ENCODE measurements around the gene FOSL2.

The FOSL2 gene

GRCh38 chr2:28395334-28396061 is 2.8 kb downstream of the FOSL2 start:
- DNase-seq (ENCODE audit: low read depth): peak; percentile 78

- DNase-seq (ENCODE audit: low read depth): no peak
Observed at GRCh38 chr2:28397043-28397381, 4.4 kb downstream of the FOSL2 start.

DNA sequence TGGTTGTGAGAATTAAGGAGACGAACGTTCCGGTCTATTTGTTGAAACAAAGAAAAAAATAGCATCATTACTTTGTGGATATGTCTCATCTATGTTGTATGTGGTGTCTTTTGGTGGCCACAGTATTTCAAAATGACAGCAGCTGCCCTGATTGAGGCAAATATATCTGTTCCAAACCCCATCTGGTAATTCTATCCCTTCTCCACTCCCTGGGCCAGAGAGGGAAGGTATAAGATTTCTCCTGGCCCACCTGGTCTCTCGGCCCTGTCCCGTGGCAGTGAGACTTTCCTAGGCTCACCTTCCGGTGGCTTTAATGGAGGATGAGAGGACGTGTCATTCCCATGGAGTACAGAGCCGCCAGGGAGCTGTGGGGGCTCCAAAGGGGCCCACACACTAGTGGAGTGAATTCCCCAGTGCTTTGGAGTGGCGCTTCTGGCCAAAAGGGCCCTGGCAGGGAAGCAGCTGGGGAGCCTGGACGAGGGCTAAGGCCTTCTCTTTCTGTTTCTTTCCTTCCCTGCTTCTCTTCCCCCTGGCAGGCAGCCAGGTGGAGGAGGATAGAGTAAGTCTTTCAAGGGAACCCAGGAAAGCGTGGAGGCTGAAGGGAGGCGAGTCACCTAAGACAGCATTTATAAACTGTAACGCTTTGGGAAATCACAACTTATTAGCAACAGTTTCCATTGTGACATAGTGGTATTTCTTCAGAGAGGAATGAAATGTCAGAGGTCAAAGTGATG is 5.6 kb downstream of the FOSL2 start:
- DNase-seq (ENCODE audit: low read depth): peak; percentile 76

DNA sequence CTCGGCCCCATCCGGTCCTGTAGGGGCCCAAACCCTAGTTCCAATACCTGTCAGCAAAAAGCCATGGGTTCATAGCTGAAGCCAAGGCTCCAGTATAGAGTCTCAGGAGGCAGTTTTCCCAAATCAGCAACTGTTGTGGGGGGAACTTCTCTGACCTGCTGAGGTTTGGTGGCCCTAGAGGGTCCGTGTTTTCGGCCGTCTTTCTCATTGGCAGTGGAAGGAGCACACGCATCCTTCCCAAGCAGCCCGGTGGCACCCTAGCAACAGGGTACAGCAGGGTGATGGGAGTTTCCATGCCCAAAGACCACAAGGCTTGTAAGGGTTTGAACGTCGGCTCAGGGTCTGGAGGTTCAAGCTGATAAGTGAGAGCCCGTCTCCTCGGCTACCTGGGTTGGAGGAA is 6.6 kb downstream of the FOSL2 start:
- DNase-seq (ENCODE audit: low read depth): no peak

- DNase-seq (ENCODE audit: low read depth): peak; percentile 53
Observed at GRCh38 chr2:28399956-28400355, 7.3 kb downstream of the FOSL2 start.

DNA sequence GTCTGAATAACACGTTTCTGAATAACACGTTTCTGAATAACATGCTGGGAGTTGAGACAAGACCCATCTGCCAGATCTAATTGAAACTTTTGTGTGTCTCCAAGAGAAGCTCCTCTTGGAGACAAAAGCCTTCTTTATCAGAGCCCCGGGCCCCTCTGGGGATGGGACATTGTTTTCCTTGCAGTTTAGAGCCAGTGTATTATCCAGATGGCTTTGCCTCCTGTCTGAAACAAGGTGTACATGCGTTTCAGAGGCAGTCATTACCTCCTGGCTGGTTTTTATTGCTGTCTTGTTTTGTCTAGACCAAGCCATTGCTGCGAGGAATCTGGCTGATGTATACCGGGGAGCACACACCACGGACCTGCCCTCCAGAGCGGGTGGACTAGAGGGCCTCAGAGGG is 7.8 kb downstream of the FOSL2 start:
- peak; percentile 6 for DNase-seq (ENCODE audit: low read depth)

DNA sequence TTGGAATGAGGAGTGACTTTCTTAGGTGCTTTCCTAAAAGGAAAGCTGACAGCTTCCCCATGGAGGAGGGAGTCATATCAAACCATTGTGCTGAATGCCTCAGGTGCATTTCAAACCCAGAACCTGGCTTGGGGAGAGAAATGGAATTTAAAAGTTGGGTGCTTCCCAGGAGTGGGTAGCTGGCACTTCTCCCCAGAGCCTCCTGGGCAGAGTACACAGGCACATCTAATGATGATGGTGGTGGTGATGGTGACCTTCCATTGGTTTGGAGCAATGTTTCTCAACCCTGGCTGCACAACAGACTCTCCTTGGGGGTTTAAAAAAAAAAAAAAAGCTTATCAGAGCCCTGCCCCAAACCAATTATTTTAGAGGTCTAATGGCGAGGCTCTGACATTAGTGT is 8.3 kb downstream of the FOSL2 start:
- DNase-seq (ENCODE audit: low read depth): peak; percentile 1

- DNase-seq (ENCODE audit: low read depth): peak; percentile 44
Observed at GRCh38 chr2:28401411-28401810, 8.8 kb downstream of the FOSL2 start.

- DNase-seq (ENCODE audit: low read depth): peak; percentile 1
Observed at GRCh38 chr2:28401948-28402550, 9.4 kb downstream of the FOSL2 start.

DNA sequence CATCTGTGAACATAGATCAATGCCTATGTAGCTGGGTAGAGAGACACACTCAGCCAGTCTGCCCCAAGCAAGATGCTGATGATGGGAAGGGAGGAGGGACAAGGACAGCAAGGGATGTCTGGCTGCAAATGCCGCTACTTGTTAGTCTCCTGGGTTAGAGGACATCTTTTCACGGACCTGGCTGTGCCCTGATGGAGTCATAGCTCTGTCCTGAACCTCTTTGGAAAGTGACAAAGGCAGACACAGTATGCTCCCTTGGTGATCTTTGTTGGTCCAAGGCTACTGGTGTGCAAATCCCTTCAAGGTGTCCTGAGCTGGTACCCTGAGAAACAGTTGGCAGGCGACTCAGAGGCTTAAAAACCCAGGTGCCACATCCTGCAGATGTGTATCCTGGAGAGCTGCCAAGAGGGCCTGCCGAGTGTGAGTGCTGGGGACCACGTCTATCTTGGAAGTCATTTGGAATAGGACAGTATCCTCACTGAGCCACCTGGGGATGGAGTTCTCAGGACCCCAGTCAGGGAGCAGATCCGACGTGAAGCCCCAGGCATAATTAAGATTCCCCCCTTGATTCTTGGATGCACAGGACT is 10.8 kb downstream of the FOSL2 start:
- DNase-seq (ENCODE audit: low read depth): peak; percentile 23

- no peak for DNase-seq (ENCODE audit: low read depth)
Observed at GRCh38 chr2:28404086-28404485, 11.4 kb downstream of the FOSL2 start.

- DNase-seq (ENCODE audit: low read depth): peak; percentile 0
Observed at GRCh38 chr2:28405537-28405936, 12.9 kb downstream of the FOSL2 start.

DNA sequence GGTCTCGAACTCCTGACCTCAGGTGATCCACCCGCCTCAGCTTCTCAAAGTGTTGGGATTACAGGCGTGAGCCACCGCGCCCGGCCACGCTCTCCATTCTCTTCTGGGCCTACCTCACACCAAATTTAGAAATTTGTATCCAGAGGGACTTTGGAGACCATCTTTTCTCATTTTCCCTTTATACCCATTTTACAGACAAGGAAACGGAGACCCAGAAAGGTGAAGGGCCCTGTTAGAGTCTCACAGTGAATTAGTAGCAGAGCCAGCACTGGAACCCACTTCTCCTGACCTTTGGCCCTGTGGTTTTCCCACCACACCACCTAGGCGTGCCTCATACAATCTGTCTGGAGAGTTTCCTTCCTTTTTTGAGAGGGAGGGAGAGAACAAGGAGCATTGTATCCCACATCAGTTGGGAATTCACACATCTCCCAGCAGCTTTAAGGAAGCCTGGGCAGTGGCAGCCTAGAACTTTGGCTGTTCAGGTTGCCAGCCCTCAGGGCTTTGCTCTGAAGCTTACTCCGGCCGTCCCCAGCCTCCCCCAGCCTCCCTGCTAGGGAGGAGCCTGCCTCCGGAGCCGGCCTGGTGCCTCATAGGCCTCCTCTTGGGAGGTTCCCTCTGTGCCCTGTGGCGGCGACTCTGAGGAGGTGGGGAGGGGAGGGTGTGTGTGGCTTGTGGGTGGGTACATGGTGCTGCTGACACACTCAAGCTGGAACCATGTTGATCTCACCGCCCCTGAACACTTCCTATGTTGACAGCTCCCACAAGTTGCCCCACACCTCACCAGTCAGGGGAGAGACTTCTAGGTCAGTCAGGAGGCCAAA is 13.8 kb downstream of the FOSL2 start:
- DNase-seq (ENCODE audit: low read depth): peak; percentile 57

- no peak for DNase-seq (ENCODE audit: low read depth)
Observed at GRCh38 chr2:28407131-28407975, 14.7 kb downstream of the FOSL2 start.

- DNase-seq (ENCODE audit: low read depth): no peak
Observed at GRCh38 chr2:28407976-28408690, 15.5 kb downstream of the FOSL2 start.

DNA sequence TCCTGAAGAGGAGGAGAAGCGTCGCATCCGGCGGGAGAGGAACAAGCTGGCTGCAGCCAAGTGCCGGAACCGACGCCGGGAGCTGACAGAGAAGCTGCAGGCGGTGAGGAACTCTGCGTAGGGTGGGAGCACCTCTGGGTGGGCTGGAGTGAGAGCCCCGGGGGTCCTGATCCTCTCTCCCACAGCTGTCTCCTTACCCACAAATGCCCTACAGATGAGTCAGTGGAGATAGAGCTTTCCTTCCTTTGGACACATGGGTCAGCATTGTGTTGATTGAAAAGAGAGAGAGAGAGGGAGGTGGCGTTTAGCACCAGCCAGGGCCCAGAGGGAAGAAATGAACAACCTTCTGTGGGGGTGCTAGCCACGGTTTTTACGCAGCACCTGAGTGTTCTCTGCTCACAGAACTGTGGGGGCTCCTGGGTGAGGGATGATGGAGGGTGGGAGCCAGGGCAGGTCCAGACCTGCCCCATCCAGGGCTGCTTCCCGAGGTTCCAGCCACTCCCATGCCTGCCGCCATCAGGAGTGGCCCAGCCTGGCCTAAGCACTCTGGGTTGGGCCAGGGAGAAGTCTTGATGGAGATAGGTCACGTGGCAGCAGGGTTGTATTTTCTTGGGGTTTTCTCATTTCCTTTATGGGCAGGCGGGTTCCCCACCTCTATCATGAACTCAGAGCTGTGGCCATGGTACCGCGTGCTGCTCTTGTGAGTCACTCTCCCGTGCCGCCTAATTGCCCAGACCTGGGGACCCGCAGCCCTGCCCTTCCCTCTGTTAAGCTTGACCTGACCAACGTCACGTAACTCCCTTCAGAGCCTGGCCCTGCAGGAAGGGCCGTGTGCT is 16.3 kb downstream of the FOSL2 start:
- DNase-seq (ENCODE audit: low read depth): peak; percentile 84

DNA sequence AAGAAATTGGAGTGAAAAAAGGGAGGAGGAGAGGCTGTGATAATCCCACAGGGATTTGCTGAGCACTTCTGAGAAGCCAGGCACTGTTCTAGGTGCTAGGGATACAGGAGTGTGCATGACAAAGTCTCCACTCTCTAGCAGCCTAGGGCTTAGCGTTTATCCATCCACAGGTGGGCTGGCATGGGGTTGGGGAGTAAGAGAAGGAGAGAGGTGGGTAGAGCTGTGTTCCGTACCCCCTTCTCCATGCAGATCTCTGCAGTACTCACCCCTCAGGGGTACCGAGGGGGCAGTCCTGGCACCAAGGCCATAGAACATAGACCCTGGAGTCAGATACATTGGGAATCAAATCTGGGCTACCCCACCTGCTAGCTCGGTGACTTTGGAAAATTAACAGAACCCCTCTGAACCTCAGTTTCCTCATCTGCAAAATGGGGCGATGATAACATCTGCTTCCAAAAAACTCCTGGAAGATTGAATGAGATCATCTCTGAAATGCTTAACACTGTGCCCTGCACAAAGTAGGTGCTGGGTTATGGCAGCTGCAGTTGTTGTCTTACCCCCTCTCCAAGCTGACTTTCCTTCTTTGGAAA is 18.6 kb downstream of the FOSL2 start:
- no peak for DNase-seq (ENCODE audit: low read depth)

DNA sequence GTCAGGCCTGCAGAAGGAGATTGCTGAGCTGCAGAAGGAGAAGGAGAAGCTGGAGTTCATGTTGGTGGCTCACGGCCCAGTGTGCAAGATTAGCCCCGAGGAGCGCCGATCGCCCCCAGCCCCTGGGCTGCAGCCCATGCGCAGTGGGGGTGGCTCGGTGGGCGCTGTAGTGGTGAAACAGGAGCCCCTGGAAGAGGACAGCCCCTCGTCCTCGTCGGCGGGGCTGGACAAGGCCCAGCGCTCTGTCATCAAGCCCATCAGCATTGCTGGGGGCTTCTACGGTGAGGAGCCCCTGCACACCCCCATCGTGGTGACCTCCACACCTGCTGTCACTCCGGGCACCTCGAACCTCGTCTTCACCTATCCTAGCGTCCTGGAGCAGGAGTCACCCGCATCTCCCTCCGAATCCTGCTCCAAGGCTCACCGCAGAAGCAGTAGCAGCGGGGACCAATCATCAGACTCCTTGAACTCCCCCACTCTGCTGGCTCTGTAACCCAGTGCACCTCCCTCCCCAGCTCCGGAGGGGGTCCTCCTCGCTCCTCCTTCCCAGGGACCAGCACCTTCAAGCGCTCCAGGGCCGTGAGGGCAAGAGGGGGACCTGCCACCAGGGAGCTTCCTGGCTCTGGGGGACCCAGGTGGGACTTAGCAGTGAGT is 19.4 kb downstream of the FOSL2 start:
- no peak for DNase-seq (ENCODE audit: low read depth)
